SK-N-SH treated with all-trans-retinoic acid at 6 μM for 48 hours (cell line): Measurements from ENCODE around the gene BEST4.

Experiments
- ATAC-seq: fragments of 200-7000 bp; cut with Tn5 transposase; 3 replicates; pipeline ENCODE4 v1.9.1; 2020; ENCODE audit warnings: mild to moderate bottlenecking, moderate library complexity
- ARNTL ChIP-seq: fragments of 450-650 bp; formaldehyde crosslinking; IDR thresholded peaks from 2 replicates; pipeline ENCODE4 v1.5.0; 2020; ENCODE audit warnings: low read depth, mild to moderate bottlenecking, moderate library complexity, borderline replicate concordance
- BACH2 ChIP-seq: fragments of 250-450 bp; sonication (Bioruptor Pico); IDR thresholded peaks from 2 replicates; pipeline ENCODE4 v1.9.0; 2021; ENCODE audit warnings: mild to moderate bottlenecking, borderline replicate concordance
- CREB5 ChIP-seq: fragments of 250-450 bp; sonication (Bioruptor Pico); IDR thresholded peaks from 2 replicates; pipeline ENCODE4 v1.5.1; 2020; ENCODE audit warnings: low read depth, mild to moderate bottlenecking, moderate library complexity
- CSDC2 ChIP-seq: fragments of 250-450 bp; sonication (Bioruptor Pico); IDR thresholded peaks from 2 replicates; pipeline ENCODE4 v1.5.0; 2020; ENCODE audit warnings: mild to moderate bottlenecking, moderate library complexity
- ESRRG ChIP-seq: fragments of 250-450 bp; sonication (Bioruptor Pico); IDR thresholded peaks from 2 replicates; pipeline ENCODE4 v1.6.1; 2021; ENCODE audit warnings: mild to moderate bottlenecking
- ISL1 ChIP-seq: fragments of 250-450 bp; sonication (Bioruptor Pico); IDR thresholded peaks from 2 replicates; pipeline ENCODE4 v2.1.2; 2022; ENCODE audit warnings: mild to moderate bottlenecking, moderate library complexity
- PATZ1 ChIP-seq: fragments of 250-450 bp; sonication (Bioruptor Pico); IDR thresholded peaks from 2 replicates; pipeline ENCODE4 v1.8.0; 2020; ENCODE audit warnings: mild to moderate bottlenecking, moderate library complexity, borderline replicate concordance
- PPARA ChIP-seq: fragments of 250-450 bp; sonication (Bioruptor Pico); IDR thresholded peaks from 2 replicates; pipeline ENCODE4 v1.5.0; 2020; ENCODE audit warnings: mild to moderate bottlenecking, borderline replicate concordance
- RARB ChIP-seq: fragments of 250-450 bp; sonication (Bioruptor Pico); IDR thresholded peaks from 2 replicates; pipeline ENCODE4 v1.8.0; 2021; ENCODE audit warnings: mild to moderate bottlenecking, moderate library complexity
- SNAI2 ChIP-seq: fragments of 250-450 bp; sonication (Bioruptor Pico); IDR thresholded peaks from 2 replicates; pipeline ENCODE4 v1.5.0; 2020; ENCODE audit warnings: mild to moderate bottlenecking, moderate library complexity
- TCF4 ChIP-seq: fragments of 250-450 bp; sonication (Bioruptor Pico); IDR thresholded peaks from 2 replicates; pipeline ENCODE4 v1.8.0; 2021; ENCODE audit warnings: mild to moderate bottlenecking, moderate library complexity, borderline replicate concordance
- TSHZ2 ChIP-seq: fragments of 250-450 bp; sonication (Bioruptor Pico); IDR thresholded peaks from 2 replicates; pipeline ENCODE4 v1.5.0; 2020; ENCODE audit warnings: mild to moderate bottlenecking, moderate library complexity
- ZC3H10 ChIP-seq: fragments of 250-450 bp; sonication (Bioruptor Pico); IDR thresholded peaks from 2 replicates; pipeline ENCODE4 v1.5.1; 2021; ENCODE audit warnings: mild to moderate bottlenecking, moderate library complexity
- ZFP30 ChIP-seq: fragments of 450-650 bp; formaldehyde crosslinking; IDR thresholded peaks from 2 replicates; pipeline ENCODE4 v1.5.0; 2022; ENCODE audit warnings: mild to moderate bottlenecking, moderate library complexity
- ZNF565 ChIP-seq: fragments of 450-650 bp; formaldehyde crosslinking; conservative IDR thresholded peaks from 2 replicates; pipeline ENCODE4 v1.5.0; 2020; ENCODE audit warnings: low read depth, mild to moderate bottlenecking, moderate library complexity
- ZNF8 ChIP-seq: fragments of 450-650 bp; formaldehyde crosslinking; IDR thresholded peaks from 2 replicates; pipeline ENCODE4 v1.5.0; 2020; ENCODE audit warnings: mild to moderate bottlenecking, moderate library complexity

The BEST4 gene

GRCh38 chr1:44802306-44803061, 14.5 kb upstream of the BEST4 start:
- ATAC-seq: no peak
- TF ChIP-seq TSHZ2 (CRISPR knock-in tag): no peak
- TF ChIP-seq CREB5 (CRISPR knock-in tag): no peak
- TF ChIP-seq ZFP30 (CRISPR knock-in tag): no peak
- no peak for TF ChIP-seq ISL1 (CRISPR knock-in tag)
- TF ChIP-seq ZNF8 (CRISPR knock-in tag): no peak
- TF ChIP-seq PPARA: no peak
- no peak for TF ChIP-seq ESRRG (CRISPR knock-in tag)
- TF ChIP-seq SNAI2 (CRISPR knock-in tag): no peak
- TF ChIP-seq CSDC2 (CRISPR knock-in tag): no peak
- TF ChIP-seq ZC3H10 (CRISPR knock-in tag): no peak
- no peak for TF ChIP-seq TCF4 (CRISPR knock-in tag)

GRCh38 chr1:44801491-44802305, 13.7 kb upstream of the BEST4 start:
- ATAC-seq: no peak
- no peak for TF ChIP-seq BACH2 (CRISPR knock-in tag)
- TF ChIP-seq RARB (CRISPR knock-in tag): no peak
- TF ChIP-seq PPARA: no peak
- no peak for TF ChIP-seq ARNTL (CRISPR knock-in tag)
- TF ChIP-seq ZNF565 (CRISPR knock-in tag): no peak
- TF ChIP-seq ZFP30 (CRISPR knock-in tag): no peak
- no peak for TF ChIP-seq ESRRG (CRISPR knock-in tag)
- TF ChIP-seq CREB5 (CRISPR knock-in tag): no peak
- no peak for TF ChIP-seq TCF4 (CRISPR knock-in tag)
- no peak for TF ChIP-seq ZNF8 (CRISPR knock-in tag)
- no peak for TF ChIP-seq PATZ1
- TF ChIP-seq, all 23 proteins: peak for 0

- TF ChIP-seq TCF4 (CRISPR knock-in tag) (peak; percentile 40; the same call in 1 of the 2 replicates), ZNF565 (CRISPR knock-in tag) (no peak), ZC3H10 (CRISPR knock-in tag) (0 out of 2 replicates have a peak, but pooled peaks have one; percentile 10), PATZ1 (peak; percentile 47; the same call in 1 of the 2 replicates), SNAI2 (CRISPR knock-in tag) (peak; percentile 70; the same call in 1 of the 2 replicates)
- TF ChIP-seq, all 23 proteins: peak for 4
- ATAC-seq: peak; percentile 89
These were observed 12.0 kb upstream of the BEST4 start, which contains the start of gene PLK3 for GRCh38 chr1:44799770-44800584. Gene PLK3 (plus strand): TSS chr1:44800377. CDS start chr1:44800464, 87 bp downstream.
